GM21423 (cell line): ENCODE results near the gene CARMIL1.

Experiments used
- ATAC-seq: cut with Tn5 transposase; IDR thresholded peaks from one replicate; pipeline ENCODE4 v1.9.1; 2021; ENCODE audit warnings: mild to moderate bottlenecking, moderate library complexity; ENCODE audit not compliant: unreplicated experiment

The CARMIL1 gene

DNA sequence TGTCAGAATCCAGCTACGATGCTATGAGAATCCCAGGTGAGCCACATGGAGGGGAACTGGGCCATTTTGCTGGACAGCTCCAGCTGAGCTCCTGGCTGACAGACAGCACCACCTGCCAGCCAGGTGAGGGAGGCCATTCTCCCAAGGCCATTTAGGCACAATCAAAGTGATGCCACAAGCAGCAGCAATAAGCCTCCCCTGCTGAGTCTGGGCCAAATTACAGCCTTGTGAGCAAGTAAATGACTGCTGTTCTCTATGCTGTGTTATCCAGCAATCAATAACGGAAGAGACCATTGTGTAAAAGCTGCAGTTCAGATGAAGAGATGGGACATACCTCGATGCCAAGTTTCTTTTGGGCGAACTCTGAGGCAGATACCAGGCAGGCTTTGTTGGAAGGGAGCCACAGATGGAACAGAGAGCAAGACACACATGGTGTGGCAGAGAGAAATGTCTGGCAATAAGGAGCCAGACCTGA is 358.8 kb downstream of the CARMIL1 start:
- no peak for ATAC-seq

- no peak for ATAC-seq
Observed at GRCh38 chr6:25639653-25640052, 360.5 kb downstream of the CARMIL1 start.

DNA sequence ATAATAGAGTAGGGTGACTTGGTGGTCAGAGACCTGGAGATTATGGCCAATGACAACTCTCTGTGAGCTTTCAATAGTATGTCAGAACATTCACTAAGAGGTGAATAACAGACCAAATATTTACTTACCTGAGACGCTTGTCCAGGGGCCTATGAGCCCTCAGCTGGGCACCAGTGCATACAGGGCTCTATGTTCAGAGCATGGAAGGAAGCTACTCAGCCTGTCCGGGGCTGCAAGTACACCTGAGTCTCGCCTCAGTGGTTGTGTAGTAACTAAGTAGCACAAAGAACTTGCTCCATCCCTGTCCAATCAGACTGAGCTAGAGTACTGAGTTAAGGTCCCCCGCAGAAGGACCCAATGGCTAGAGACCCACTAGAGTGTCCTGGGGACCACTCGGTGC is 361.3 kb downstream of the CARMIL1 start:
- ATAC-seq = no peak

- no peak for ATAC-seq
Observed at GRCh38 chr6:25640891-25641290, 361.7 kb downstream of the CARMIL1 start.

- no peak for ATAC-seq
Observed at GRCh38 chr6:25641377-25641776, 362.2 kb downstream of the CARMIL1 start.

DNA sequence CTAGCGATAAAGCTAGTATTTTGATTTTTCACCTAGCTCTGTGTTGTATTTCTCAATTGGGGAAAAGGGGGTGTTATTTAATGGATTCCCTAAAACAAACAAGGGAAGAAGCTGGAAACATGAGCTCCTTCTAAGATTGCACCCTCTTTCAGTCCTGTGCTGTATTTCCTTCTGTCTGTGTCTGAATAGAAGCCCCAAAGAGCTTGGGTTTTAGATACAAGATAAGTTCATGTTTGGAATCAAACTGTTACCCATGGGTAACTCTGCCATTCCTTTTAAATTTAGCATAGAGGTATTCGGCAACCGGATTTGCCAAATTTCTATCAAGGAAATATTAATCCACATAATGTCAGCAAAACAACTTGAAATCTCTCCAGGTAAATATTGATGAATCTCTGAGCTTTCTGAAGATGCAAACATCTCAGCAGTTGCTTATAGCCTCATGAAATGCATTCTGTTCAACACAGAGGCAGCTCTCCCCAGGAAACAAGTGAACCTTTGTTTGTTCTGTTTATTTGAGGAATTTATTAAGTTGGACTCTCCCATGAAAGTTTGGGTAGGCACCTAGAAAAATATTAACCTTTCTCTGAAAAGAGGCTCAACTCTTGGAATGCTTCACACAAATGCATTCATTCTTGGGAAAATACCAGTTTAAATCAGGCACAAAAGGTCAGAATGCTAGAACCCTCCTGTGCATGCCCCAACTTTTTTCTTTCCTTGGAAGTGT is 362.9 kb downstream of the CARMIL1 start:
- ATAC-seq = no peak

DNA sequence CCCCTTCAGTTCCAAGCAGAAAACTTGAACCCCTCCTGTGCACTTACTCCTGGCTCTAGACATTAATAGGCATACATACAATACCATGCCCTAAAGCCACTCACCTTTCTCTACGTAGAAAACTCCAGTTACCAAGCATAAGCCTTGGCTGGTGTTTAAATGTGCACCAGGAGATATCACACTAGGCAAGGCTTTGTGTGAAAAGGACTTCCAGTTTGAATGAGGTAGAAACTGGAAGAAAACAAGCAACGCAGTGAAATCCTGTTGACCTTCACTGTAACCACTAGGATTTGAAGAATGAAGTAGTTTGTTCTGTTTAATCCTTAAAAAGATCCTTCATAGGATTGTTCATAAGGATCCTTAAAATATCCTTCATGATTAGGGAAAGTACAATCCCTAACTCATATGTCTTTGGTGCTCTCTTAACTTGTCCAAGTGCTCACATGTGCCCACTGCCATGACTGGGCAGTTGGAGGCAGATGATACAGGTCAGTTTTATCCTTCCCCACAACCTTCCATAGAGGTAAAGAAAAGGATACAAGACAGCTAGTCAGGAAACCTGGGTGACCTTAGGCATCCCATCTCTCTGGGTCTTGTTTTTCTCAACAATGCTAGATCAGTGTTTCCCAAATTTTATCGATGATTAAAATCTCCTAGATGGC is 363.6 kb downstream of the CARMIL1 start:
- ATAC-seq = no peak

- no peak for ATAC-seq
Observed at GRCh38 chr6:25645916-25646315, 366.7 kb downstream of the CARMIL1 start.

GRCh38 chr6:25649611-25650010 is 370.4 kb downstream of the CARMIL1 start:
- no peak for ATAC-seq

DNA sequence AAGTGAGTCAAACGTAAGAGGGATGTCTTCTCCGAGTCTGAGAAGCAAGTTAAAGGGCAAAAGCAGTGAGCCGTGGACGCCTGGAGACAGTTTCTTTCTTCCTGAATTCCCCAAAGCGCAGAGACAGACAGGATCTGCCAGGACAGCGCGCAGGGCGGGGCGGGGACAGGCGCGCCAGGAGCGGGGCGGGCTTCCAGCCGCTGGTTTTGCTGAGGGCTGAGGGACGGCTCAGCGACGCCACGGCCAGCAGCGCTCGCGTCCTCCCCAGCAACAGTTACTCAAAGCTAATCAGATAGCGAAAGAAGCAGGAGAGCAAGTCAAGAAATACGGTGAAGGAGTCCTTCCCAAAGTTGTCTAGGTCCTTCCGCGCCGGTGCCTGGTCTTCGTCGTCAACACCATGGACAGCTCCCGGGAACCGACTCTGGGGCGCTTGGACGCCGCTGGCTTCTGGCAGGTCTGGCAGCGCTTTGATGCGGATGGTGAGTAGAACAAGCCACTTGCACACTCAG is 372.9 kb downstream of the CARMIL1 start, which contains the start of gene SCGN:
Gene SCGN (plus strand): TSS at position 209 of the 509 bp plus-strand sequence. CDS start 189 bp downstream, at position 398.
- no peak for ATAC-seq

DNA sequence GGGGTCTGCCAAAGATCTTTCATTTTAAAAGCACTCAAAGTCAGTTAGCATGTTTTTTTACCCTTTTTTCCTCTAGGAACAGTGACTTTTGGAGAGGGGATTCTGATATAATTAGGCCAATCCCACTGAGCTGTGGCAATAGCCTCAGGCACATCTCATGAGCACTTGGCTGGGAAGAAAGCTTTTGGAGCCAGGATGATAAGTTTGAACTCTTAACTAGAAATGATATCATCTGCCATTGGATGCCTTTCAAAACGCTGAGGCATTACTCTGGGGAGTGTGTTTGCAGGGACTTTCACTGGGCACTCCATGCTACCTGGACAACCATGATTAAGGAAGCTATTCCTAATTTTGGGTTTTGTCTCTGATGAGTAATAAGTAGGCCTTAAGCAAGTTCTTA is 376.5 kb downstream of the CARMIL1 start:
- ATAC-seq = no peak

DNA sequence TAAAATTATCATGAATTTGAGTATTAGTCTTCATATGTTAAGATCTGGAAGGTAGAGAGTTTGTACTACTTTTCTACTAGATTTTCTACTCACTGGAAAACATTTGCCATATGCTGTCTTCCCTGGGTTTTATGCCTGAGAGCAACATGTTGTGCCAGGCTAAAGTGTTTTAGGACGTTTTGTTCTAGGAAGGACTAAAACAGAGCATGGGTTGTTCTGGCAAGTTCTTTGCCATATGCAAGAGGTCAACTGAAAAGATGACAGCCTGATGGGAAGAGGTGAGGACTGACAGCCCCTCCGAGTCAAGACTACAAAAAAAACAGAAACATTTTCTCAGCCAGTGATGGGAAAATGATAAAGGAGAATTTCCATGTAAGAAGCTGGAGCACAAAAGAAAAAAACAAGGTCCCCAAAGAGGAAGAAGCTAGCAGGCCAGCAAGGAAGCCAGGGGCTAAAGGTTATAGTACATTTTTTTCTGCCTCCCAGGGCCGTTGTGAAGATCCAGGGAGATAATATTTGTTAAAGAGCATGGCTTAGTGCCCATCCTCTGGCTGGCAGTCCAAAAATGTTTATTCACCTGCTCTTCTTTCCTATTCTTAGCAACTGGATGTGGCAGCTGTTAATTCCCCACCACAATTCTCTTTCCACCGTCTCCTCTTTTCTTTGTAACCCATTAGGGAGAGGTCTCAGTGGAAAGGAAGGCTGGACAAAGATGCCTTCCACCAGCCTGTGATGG is 380.6 kb downstream of the CARMIL1 start:
- no peak for ATAC-seq

DNA sequence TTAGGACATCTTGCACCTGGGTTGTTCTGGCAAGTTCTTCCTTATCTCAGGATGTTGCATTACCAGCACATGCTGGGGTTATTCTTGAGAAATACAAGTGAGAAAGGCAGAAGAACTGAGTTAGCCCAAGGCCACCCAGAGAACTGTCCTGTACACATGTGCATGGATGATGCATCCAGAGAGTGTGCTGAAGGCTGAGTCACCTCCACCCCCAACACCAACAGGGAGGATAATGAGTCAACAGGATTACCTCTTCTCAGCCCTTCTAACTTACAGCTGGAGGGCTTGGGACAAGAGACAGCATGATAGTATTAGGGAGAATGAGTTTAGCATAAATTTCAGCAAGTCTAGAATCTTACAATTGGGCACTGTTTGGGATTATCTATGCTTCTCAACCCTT is 381.3 kb downstream of the CARMIL1 start:
- no peak for ATAC-seq

DNA sequence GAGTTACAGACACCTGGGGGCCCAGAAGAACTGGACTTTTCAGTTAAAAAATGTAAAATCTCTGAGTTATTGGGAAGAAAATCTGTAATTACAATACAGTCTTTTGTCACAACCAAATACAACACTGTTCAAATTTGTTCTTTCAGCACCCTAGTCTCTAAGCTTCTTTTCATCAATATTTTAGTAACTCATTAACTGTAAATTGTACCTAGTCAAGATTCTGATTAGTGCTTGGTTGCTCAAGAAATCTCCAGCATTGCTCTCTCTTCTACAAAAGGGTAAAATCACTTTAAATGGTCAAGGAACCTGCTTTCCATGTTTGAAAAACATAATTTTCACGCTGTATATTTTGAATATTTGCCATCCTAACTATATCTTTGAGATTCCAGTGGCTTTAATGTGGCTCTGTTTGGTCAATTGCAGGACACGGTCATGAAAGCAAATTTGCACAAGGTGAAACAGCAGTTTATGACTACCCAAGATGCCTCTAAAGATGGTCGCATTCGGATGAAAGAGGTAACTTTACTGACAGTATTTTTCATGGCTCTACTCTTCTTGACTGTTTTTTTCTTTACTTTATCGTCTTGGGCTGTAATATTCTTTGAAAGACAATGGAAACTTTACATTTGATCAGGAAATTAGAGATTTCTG is 382.1 kb downstream of the CARMIL1 start:
- ATAC-seq = no peak

- ATAC-seq = no peak
Observed at GRCh38 chr6:25665455-25665854, 386.3 kb downstream of the CARMIL1 start.

DNA sequence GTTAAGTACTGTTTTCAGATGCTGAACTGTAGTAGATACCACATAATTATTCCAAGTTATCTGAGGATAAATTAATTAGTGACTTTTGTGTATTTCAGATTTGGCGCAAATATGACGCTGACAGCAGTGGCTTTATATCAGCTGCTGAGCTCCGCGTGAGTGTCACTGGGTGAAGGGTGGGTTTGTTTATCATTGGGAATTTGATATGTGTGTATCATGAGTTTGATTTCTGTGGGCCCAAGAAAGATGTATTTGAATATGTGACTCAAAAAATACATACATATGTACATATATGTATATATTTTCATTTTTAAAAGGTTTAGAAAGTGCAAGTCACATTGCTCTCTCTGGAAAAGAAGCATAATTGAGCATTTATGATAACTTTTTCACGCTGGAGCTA is 390.2 kb downstream of the CARMIL1 start:
- ATAC-seq = no peak
